NCI-H2107 (cell line): Measurements from ENCODE around the gene CHPF.

Source experiments
- DNase-seq: peaks from one replicate; lab custom pipeline; 2025; lab: John Stamatoyannopoulos, UW

The CHPF gene

DNA sequence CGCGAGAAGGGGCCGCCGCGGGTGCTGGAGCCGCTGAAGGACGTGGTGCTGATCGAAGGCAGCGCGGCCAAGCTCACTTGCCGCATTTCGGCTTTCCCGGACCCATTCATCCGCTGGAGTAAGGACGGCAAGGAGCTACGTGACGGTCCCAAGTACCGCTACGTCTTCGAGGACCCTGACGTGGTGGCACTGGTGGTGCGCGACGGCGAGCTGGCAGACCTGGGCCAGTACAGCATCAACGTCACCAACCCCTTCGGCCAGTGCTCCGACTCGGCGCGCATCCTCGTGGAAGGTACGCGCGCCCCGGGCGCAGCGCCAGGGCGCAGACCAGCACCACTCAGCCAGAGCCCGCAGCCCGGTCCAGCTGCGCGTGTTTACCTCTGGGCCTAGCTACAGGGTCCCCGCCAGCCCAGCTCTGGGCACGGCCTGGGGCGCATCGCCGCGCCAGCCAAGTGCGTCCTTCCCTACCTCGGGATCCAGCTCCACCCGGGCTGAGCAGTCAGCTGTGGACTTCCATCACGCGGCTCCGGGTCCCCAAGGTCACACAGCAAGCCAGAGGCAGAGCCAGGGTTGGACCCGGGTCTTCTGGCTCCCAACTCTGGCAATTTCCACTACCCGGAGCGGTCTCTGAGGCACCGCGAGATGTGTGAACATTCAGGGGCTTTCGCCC lies 46.6 kb downstream of the CHPF start:
- DNase-seq = no peak

GRCh38 chr2:219496247-219496824 lies 47.3 kb downstream of the CHPF start:
- DNase-seq = no peak

DNA sequence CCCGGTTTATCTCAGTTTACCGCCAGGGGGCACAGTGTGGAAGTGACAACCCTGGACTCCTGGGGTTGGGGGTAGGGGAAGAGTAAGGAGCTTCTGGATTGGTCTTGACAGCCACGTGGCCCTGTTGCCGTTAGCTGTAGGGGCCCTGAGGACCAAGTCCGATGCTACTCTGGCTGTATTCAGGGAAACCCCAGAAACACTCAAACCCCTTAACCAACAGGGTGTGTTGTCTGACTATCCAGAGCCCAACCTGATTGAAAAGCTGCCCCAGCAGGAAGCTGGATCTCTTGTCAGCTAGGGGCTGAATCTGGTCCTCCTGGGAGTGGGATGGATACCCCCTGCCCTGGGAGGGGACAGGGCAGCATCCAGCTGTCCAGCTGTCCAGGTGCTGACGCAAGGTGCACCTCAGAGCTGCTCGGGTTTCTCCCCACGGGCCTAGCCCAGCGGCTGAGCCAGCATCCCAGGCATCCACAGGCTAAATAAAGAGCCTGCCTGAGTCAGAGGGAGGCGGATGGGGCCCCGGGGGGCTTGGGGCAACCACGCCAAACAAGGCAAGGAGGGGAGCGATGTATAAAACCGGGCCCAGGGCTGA lies 48.0 kb downstream of the CHPF start:
- DNase-seq = no peak

DNA sequence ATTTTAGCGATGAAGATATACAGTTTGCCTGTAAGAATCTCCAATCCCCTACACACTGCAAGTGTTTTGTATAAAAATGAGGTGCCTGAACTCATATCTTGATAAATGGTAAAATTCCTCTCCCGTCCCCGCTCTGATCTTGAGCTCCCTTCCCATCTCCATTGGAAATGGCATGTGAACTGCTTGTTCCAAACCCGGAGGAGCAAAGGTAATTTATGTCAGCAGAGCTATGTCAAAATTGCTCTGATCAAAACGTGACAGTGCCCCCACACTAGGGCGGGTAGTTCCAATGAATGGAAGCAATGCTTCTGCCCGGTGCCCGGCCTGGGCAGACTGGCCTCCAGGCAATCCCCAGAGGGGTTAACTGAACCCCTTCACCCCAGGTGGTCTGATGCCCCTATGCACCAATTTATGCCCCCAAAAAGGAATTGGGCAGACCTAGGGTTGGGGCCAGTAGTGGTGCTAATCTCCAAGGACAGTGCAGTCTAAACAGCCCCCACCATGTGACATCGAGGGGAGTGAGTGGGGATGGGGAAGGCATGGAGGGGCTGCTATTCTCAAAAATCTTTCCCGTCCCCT lies 48.6 kb downstream of the CHPF start:
- no peak for DNase-seq

DNA sequence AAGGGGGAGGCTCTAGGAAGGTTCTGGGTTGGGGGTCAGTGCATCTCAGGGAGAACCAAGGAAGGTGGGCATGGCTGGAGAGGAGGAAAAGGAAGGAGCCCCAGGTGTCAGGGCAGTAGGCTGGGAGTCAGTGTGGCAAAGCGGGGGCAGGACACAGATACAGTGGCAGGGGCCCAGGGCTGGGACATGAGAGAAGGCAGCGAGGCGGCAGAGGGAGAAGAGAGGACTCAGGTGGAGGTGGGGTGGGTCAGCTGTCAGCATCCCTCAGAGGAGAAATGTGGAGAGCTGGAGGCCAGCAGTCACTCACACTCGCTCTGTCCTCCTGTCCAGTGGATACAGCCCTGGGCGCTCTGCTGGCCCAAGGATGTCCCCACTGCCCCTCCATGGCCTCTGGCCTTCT lies 50.5 kb downstream of the CHPF start:
- DNase-seq = no peak

DNA sequence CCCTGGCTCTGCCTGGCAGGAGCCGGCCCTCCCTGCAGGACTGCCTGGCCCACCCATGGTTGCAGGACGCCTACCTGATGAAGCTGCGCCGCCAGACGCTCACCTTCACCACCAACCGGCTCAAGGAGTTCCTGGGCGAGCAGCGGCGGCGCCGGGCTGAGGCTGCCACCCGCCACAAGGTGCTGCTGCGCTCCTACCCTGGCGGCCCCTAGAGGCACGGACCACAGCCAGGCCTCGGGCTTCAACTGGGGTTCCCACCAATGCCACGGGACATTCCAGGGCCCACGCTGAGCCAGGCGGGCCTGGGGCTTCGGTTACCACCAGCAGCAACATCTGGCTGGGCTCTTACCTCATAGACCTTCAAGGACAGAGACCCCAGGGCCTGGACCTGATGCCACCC lies 51.0 kb downstream of the CHPF start:
- DNase-seq = no peak

- DNase-seq = no peak
These were observed 52.2 kb downstream of the CHPF start for GRCh38 chr2:219491278-219491963.

GRCh38 chr2:219490600-219491130 lies 52.9 kb downstream of the CHPF start:
- no peak for DNase-seq

- DNase-seq = no peak
These were observed 53.4 kb downstream of the CHPF start for GRCh38 chr2:219490186-219490585.

- DNase-seq = no peak
These were observed 54.3 kb downstream of the CHPF start for GRCh38 chr2:219489315-219489714.
